Ishikawa (cell line): Measurements from ENCODE around the gene PRKN.

ENCODE experiments used
- CEBPB ChIP-seq: IDR thresholded peaks from 2 replicates; pipeline ENCODE4 v1.6.1; 2012
- CREB1 ChIP-seq: IDR thresholded peaks from 2 replicates; pipeline ENCODE4 v1.6.1; 2012; ENCODE audit warnings: low read depth
- EGR1 ChIP-seq: IDR thresholded peaks from 2 replicates; pipeline ENCODE4 v1.6.1; 2012
- EP300 ChIP-seq: IDR thresholded peaks from 2 replicates; pipeline ENCODE4 v1.6.1; 2012; ENCODE audit warnings: borderline replicate concordance
- FOXM1 ChIP-seq: IDR thresholded peaks from 2 replicates; pipeline ENCODE4 v1.6.1; 2012; ENCODE audit warnings: low read depth, borderline replicate concordance
- MAX ChIP-seq: IDR thresholded peaks from 2 replicates; pipeline ENCODE4 v1.6.1; 2012
- NFIC ChIP-seq: IDR thresholded peaks from 2 replicates; pipeline ENCODE4 v1.6.1; 2012
- RAD21 ChIP-seq: IDR thresholded peaks from 2 replicates; pipeline ENCODE4 v1.6.1; 2012; ENCODE audit warnings: low read depth
- REST ChIP-seq: IDR thresholded peaks from 2 replicates; pipeline ENCODE4 v1.6.1; 2012; ENCODE audit warnings: low read depth, mild to moderate bottlenecking
- TAF1 ChIP-seq: IDR thresholded peaks from 2 replicates; pipeline ENCODE4 v1.6.1; 2012; ENCODE audit warnings: low read depth, mild to moderate bottlenecking
- TCF12 ChIP-seq: IDR thresholded peaks from 2 replicates; pipeline ENCODE4 v1.6.1; 2012; ENCODE audit warnings: low read depth
- TEAD4 ChIP-seq: IDR thresholded peaks from 2 replicates; pipeline ENCODE4 v1.6.1; 2012
- USF1 ChIP-seq: IDR thresholded peaks from 2 replicates; pipeline ENCODE4 v1.6.1; 2012
- YY1 ChIP-seq: IDR thresholded peaks from 2 replicates; pipeline ENCODE4 v1.6.1; 2012; ENCODE audit warnings: low read depth
- ZBTB7A ChIP-seq: IDR thresholded peaks from 2 replicates; pipeline ENCODE4 v1.6.1; 2012; ENCODE audit warnings: low read depth

PRKN gene

GRCh38 chr6:161301338-161301737, 1426.2 kb downstream of the PRKN start:
- TF ChIP-seq CEBPB (no peak), TEAD4 (no peak), TCF12 (no peak), TAF1 (no peak), FOXM1 (no peak), EGR1 (no peak), ZBTB7A (no peak)

GRCh38 chr6:161300823-161301222, 1426.7 kb downstream of the PRKN start:
- no peak for TF ChIP-seq TCF12
- TF ChIP-seq ZBTB7A: no peak
- TF ChIP-seq USF1: no peak
- TF ChIP-seq FOXM1: no peak
- TF ChIP-seq TAF1: no peak
- no peak for TF ChIP-seq TEAD4
- TF ChIP-seq CREB1: no peak
- no peak for TF ChIP-seq REST
- TF ChIP-seq EP300: no peak
- no peak for TF ChIP-seq EGR1
- TF ChIP-seq NFIC: no peak
- no peak for TF ChIP-seq RAD21
- no peak for TF ChIP-seq CEBPB
- TF ChIP-seq YY1: no peak
- TF ChIP-seq MAX: no peak

- TF ChIP-seq REST: no peak
- no peak for TF ChIP-seq EP300
- no peak for TF ChIP-seq EGR1
- TF ChIP-seq USF1: no peak
- TF ChIP-seq TAF1: no peak
- no peak for TF ChIP-seq YY1
- no peak for TF ChIP-seq CREB1
- no peak for TF ChIP-seq TEAD4
- no peak for TF ChIP-seq NFIC
- no peak for TF ChIP-seq MAX
- TF ChIP-seq TCF12: no peak
- no peak for TF ChIP-seq CEBPB
- no peak for TF ChIP-seq ZBTB7A
These were observed 1427.8 kb downstream of the PRKN start for GRCh38 chr6:161299726-161300125.
